Endothelial cell of umbilical vein (primary cell): Measurements from ENCODE around the gene COG5.

Source experiments
- EZH2 ChIP-seq: IDR thresholded peaks from 2 replicates; pipeline ENCODE4 v1.6.1; 2012; ENCODE audit warnings: borderline replicate concordance, low read depth, mild to moderate bottlenecking, moderate library complexity, low read length, inconsistent platforms; ENCODE audit not compliant: severe bottlenecking
- FOS ChIP-seq: IDR thresholded peaks from 2 replicates; pipeline ENCODE4 v1.6.1; 2011; ENCODE audit warnings: mild to moderate bottlenecking, low read length, moderate library complexity, borderline replicate concordance; ENCODE audit not compliant: insufficient read depth
- GATA2 ChIP-seq: IDR thresholded peaks from 2 replicates; pipeline ENCODE4 v1.7.0; 2011; ENCODE audit warnings: low read depth, mild to moderate bottlenecking, moderate library complexity, mixed read lengths, low read length; ENCODE audit not compliant: insufficient read length, insufficient read depth
- JUN ChIP-seq: IDR thresholded peaks from 2 replicates; pipeline ENCODE4 v1.6.1; 2011; ENCODE audit warnings: borderline replicate concordance, low read depth; ENCODE audit not compliant: insufficient read length, insufficient read depth
- MYC ChIP-seq: IDR thresholded peaks from one replicate; pipeline ENCODE4 v1.6.1; 2011; ENCODE audit warnings: mild to moderate bottlenecking, low read depth, low read length
- POLR2A ChIP-seq: IDR thresholded peaks from 2 replicates; pipeline ENCODE4 v1.6.1; 2012; ENCODE audit warnings: low read depth, mild to moderate bottlenecking, control low read depth, low read length
- POLR2AphosphoS5 ChIP-seq: IDR thresholded peaks from 2 replicates; pipeline ENCODE4 v1.6.1; 2012; ENCODE audit warnings: low read depth, mild to moderate bottlenecking, control low read depth, low read length, moderate library complexity; ENCODE audit not compliant: insufficient read depth
- TF ChIP-seq, protein P1 (sequence below), 2 donors: IDR thresholded peaks; 1 replicate in 1 of 2; 2 replicates in 1 of 2; pipeline ENCODE4 v1.5.1; 2011; ENCODE audit warnings: low read length in 2 of 2, mild to moderate bottlenecking in 2 of 2, moderate library complexity in 2 of 2, control low read depth in 1 of 2, inconsistent platforms in 1 of 2, low read depth in 1 of 2; ENCODE audit not compliant: insufficient read depth in 1 of 2; ENCODE audit errors: extremely low read depth in 1 of 2
- TF ChIP-seq, protein P2 (sequence below): IDR thresholded peaks from 2 replicates; pipeline ENCODE4 v1.6.1; 2011; ENCODE audit not compliant: insufficient read depth, insufficient read length

DNA sequence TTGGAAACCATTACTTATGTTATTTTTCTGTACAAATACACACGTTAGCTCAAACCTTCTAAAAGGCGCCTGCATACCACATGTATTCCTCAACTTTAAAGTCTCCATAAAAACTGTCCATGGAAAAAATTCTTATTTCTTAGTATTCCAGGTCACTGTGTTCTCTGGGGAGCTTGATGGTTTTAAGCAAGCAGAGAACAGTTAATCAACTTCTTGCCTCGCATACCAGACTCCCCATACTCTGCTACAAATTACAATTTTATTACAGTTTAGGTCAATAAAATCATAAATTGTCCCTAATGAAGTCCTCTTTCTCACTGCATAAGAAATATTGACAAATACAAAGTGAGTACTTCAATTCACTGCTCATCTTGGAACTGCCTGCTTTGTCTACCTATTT lies 170.9 kb downstream of the COG5 start:
- TF ChIP-seq, protein P1, sequence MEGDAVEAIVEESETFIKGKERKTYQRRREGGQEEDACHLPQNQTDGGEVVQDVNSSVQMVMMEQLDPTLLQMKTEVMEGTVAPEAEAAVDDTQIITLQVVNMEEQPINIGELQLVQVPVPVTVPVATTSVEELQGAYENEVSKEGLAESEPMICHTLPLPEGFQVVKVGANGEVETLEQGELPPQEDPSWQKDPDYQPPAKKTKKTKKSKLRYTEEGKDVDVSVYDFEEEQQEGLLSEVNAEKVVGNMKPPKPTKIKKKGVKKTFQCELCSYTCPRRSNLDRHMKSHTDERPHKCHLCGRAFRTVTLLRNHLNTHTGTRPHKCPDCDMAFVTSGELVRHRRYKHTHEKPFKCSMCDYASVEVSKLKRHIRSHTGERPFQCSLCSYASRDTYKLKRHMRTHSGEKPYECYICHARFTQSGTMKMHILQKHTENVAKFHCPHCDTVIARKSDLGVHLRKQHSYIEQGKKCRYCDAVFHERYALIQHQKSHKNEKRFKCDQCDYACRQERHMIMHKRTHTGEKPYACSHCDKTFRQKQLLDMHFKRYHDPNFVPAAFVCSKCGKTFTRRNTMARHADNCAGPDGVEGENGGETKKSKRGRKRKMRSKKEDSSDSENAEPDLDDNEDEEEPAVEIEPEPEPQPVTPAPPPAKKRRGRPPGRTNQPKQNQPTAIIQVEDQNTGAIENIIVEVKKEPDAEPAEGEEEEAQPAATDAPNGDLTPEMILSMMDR (IDR thresholded peaks at IDR 0.05; ENCODE audit: extremely low read depth in 1 of 2, insufficient read depth in 1 of 2, low read depth in 1 of 2, low read length in 2 of 2): no peak
- TF ChIP-seq EZH2 (no peak), GATA2 (no peak), POLR2AphosphoS5 (no peak), POLR2A (no peak), MYC (no peak), JUN (no peak), FOS (no peak)
- TF ChIP-seq, protein P2, sequence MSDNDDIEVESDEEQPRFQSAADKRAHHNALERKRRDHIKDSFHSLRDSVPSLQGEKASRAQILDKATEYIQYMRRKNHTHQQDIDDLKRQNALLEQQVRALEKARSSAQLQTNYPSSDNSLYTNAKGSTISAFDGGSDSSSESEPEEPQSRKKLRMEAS: no peak
